ENCODE data around the gene MMP19. TPM values are rescaled to one million over a fixed set of nuclear protein-coding genes. Genes with fewer than 3 reads are reported as not detected.
A peak's percentile ranks its signal among the peaks of the same experiment; 100 is the strongest.
"Not testable (repeated sequence)": the region's sequence is repeated elsewhere in the genome, so short reads cannot be mapped to it uniquely, and the experiment has no call there.

Gene MMP19, protein sequence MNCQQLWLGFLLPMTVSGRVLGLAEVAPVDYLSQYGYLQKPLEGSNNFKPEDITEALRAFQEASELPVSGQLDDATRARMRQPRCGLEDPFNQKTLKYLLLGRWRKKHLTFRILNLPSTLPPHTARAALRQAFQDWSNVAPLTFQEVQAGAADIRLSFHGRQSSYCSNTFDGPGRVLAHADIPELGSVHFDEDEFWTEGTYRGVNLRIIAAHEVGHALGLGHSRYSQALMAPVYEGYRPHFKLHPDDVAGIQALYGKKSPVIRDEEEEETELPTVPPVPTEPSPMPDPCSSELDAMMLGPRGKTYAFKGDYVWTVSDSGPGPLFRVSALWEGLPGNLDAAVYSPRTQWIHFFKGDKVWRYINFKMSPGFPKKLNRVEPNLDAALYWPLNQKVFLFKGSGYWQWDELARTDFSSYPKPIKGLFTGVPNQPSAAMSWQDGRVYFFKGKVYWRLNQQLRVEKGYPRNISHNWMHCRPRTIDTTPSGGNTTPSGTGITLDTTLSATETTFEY
- total RNA-seq = 18.2 TPM

DNA sequence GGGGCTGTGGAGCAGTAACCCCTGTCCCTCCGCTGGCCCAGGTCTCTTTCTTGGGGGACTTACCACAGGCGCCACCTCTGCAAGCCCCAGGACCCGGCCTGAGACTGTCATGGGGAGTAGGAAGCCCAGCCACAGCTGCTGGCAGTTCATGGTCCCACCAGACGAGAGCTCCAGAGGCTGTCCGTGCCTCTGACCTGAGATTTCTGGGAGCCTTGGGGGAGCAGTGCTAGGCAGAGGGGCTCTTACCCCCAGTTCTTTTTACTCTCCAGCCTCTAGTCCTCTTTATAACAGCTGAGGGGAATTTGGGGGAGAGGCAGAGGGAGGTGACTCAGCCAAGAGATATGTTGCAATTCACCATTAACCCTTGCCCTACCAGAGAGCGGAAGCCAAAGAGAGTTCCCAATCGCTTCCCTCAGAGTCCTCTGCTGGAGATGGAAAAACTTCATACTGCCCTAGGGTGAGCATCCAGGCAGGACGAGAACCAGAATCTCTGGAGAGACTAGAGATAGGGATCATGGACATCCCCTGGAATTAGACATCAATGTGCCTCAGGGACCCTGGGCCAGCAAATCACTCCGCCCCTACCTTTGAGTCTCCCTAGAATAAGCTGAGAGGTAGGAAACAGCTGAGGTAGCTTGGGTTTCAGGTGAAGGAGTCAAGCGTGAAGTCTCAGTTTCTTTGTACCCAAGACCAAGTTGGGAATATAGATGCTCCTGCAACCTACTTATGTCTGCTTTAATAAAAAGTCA lies at the start of gene MMP19:
Gene MMP19 (minus strand): TSS at position 256 of the 749 bp plus-strand sequence. CDS start 106 bp downstream, at position 150.
- DNase-seq = peak; percentile 64

DNA sequence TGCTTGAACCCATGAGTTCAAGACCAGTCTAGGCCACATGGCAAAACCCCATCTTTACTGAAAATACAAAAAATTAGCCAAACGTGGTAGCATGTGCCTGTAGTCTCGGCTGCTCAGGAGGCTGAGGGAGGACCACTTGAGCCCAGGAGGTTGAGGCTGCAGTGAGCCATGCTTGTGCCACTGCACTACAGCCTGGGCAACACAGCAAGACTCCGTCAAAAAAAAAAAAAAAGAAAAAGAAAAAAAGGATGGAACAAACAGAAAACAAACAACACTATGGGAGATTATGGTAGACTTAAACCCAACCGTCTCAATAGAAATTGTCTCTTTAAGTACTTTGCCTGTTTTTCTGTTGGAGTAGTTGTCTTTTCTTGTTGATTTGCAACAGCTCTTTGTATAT lies 48.6 kb upstream of the MMP19 start:
- DNase-seq = no peak

DNA sequence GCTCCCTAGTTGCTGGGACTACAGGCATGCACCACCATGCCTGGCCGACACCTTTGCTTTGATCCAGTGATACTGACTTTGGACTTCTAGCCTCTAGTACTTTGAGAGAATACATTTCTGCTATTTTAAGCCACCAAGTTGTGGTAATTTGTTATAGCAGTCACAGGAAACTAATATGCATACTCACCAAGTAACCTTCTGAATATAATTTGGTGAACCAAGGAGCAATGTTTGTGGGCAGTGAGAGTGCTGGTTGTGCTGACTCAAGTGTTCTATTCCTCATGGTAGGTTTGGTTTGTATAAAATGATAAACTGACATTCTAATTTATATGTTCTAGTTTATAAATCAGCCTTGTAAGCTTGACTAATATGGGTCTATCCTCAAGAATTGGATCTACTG lies 42.4 kb upstream of the MMP19 start:
- no peak for DNase-seq

DNA sequence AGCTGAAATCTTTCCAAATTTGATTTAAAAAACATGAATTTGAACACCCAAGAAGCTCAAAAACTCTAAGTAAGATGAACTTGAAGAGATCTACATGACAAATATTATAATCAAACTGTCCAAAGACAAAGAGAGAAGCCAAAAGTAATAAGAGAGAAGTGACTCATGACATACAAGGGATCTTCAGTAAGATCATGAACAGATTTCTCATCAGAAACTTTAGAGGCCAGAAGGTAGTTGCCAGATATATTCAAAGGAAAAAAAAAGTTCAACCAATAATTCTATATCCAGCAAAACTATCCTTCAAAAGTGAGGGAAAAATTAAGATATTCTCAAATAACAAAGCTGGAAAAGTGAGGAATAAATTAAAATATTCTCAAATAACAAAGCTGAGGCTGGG lies 35.1 kb upstream of the MMP19 start:
- DNase-seq = no peak

DNA sequence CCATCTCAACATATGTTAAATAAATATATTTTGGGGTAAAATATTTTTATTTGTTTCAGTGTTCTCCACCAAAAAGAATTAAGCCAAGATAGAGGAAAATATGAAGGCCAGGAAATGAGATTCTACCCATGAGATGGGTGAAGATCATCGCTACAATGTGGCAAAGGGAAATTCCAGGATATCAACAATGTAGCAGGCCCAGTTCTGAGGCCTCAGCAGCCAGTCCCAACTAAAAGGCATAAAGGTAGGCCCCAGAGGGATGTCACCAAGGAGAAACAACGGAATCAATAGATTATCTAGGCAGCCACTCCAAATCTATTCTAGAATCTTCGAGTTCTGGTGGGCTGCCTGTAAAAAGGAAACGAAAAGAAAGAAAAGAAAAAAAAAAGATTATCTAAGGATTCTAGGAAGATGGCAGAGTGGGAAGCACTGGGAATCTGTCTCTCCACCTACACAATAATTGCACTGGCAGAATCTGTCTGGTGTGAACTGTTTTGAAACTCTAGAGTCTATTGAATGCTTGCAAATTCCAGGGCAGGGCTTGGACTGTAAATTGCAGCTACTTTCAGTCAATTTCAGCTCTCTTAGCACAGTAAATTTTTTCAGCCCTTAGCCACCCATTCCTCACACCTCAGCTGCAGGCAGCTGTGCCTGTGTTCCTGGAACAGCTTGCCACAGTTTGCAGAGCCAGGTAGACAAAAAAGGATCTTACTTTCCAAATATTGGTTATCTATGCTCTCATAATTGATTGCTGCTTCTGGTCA lies 33.1 kb upstream of the MMP19 start:
- no peak for DNase-seq

DNA sequence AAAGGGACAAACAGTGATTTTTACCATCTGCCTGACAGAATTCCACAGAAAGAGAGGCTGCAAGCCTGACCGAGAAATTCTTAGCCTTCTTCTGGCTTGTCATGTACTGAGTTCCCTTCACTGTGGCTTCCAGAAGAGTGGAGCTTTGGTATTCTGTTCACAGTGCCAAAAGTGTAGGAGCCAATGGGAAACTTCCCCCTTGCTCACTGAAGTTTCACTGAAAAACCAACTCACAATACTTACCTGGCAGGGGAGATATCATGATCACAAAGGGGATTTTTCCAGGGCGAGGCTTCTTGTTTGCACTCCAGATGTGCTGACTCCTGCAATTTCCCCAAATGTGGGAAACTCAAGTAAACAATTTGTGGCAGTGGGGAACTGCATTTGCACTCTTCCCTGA lies 31.7 kb upstream of the MMP19 start:
- DNase-seq = peak; percentile 52

DNA sequence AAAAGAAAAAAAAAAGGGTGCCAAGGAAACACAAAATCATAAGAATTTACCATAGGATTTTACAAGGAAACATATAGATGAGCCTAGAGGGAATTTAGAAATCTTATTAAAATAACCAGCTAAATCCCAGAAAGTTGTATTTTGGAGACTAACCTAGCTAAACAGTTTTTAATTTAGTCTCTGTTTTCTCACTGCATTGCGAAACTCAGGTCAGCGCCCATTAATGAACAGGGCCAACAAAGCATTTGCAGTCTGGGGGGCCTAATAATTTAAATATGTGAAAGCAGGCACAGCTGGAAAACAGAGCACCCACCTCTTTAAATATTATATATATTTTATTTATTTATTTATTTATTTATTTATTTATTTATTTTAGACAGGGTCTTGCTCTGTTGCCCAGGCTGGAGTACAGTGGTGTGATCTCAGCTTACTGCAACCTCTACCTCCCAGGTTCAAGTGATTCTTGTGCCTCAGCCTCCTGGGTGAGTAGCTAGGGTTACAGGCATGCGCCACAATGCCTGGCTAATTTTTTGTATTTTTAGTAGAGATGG lies 23.8 kb upstream of the MMP19 start:
- not testable (repeated sequence) for DNase-seq

DNA sequence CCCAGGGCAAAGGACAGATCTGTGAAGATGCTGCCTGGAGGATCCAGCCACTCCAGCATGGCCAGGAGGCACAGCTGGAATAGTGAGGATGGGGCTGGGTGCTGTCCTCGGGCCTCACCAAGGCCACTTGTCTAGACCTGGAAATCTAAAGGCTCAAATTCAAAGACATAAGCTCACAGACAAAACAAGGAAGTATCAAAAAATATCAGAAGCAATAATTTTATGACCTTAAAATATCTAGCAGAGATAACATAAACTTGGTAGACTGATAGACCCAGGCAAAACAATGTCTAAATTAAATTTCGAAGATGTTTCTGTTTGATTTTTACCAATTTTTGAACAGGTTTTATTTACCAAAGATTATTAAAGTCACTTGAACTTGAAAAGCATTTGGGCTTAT lies 22.6 kb upstream of the MMP19 start:
- no peak for DNase-seq

DNA sequence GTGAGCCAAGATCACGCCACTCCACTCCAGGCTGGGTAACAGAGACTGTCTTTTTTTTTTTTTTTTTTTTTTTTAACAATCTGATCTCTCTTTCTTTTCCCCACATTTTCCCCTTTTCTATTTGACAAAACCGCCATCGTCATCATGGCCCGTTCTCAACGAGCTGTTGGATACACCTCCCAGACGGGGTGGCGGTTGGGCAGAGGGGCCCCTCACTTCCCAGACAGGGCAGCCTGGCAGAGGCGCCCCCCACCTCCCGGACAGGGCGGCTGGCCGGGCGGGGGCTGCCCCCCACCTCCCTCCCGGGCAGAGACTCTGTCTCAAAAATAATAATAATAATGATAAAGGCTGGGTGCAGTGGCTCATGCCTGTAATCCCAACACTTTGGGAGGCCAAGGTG lies 20.2 kb upstream of the MMP19 start:
- DNase-seq = not testable (repeated sequence)

DNA sequence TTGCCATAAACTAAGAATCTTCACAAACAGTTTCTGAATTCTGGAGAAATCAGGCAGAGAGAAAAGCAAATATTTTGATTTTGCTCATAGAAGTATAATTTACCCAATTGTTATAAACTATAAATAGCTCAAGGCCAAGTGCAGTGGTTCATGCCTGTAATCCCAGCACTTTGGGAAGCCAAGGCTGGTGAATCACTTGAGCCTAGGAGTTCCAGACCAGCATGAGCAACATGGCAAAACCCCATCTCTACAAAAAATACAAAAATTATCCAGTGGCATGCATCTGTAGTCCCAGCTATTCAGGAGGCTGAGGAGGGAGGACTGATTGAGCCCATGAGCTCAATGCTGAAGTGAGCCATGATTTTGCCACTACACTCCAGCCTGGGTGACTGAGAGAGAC lies 19.6 kb upstream of the MMP19 start:
- DNase-seq = no peak

DNA sequence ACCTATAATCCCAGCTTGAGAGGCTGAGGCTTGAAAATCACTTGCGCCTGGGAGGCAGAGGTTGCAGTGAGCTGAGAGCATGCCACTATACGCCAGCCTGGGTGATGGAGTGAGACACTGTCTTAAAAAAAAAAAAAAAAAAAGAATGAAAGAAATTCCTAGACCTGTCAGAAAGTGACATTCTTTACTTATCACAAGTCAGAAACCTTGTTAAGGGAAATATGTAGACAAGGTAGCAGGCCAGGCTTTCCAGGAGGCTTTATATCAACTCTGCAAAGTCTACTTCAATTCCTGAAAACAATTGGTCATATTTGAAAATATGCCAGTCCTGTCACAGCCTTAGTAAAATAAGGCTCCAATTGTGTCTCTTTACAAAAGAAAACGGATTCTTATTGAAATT lies 19.1 kb upstream of the MMP19 start:
- DNase-seq = no peak

DNA sequence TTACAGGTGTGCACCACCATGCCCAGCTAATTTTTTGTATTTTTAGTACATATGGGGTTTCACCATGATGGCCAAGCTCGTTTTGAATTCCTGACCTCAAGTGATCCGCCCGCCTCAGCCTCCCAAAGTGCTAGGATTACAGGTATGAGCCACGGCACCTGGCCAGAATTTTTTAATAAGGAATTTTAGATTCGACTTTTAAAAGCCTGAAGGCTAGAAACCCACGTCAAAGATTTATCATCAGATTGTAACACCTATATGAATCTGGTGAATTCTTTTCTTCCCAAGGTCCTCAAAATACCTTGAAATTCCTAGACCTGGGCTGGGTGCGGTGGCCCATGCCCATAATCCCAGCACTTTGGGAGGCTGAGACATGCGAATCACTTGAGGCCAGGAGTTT lies 18.7 kb upstream of the MMP19 start:
- no peak for DNase-seq

DNA sequence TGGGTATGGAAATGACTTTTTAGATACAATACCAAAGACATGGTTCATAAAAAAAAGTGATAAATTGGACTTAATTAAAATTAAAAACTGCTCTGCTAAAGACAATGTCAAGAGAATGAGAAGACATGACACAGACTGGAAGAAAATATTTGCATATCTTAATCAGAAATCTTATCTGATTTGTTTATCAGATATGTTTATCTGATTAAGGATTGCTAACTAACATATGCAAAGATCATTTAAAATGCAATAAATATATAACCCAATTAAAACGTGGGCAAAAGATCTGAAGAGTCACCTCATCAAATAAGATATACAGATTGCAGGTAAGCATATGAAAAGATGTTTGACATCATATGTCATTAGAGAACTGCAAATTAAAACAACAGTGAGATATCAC lies 10.0 kb upstream of the MMP19 start:
- DNase-seq = no peak

DNA sequence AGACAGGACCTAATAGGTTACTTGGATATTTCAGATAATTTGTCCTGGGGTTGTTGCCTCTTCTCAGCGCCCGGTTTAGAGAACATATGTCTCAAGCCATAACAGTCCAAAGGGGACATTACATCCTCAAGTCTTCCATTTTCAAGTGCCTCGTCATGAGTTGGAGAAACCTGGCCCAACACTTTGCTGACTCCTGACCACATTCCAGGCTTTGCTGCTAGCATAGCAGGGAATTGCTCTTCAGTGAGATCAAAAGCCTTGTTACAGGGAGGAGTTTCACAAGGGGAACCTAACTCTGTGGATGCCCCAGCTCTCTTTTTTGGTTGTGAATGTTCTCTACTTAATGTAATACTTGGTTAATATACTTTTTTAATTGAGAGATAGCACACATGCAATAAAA lies 8.2 kb upstream of the MMP19 start:
- DNase-seq = no peak

DNA sequence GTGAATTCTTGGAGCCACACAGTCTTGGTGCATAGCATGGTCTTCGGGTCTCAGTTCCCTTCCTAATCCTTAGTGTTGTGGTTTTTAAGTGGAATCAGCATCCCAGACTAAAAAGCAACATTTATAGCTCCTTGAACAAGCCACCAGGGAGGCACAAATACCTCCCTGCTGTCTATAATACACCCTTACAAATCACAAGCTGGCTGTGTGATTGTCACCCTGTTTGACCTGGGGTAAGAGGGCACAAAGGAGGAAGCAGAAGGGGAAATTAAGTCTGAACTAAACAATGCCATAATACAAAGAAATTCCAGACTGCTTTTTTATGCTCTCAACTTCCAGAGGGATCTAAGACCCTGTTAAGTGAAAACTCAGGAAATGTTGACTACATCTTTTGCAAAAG lies 7.7 kb upstream of the MMP19 start:
- DNase-seq = no peak

DNA sequence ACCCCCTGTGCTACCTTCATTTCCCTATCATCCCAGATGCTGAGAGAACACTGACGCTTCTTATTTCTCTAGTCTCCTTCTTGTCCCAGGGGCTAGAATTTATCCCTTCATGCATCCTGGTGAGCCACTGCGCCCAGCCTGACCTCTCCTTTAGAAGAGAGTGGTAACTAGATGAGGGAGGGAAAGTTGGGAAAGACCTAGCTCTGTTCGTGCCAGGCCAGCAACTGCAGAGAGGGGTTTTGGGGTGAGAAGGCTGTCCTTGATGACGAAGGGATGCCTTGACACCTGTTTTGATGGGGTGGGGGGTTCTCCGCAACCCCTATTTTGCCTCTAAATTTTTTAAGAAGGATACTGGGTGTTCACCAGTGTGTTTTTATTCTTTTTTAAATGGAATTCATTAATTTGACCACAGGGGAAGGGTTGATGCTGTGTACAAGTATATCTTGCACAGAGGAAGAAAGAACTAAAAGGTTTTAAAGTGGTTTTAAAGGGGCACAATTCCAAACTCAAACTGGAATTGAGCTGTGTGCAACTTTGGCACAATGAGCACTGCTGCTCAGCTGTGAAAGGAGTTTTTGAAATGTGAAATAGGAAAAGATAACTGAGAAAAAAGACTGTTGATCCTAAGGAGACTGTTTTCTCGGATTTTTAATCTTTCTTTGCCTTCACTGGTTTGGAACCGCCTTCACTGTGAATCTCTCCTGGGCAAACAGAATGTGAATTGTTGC lies 7.0 kb upstream of the MMP19 start:
- no peak for DNase-seq

DNA sequence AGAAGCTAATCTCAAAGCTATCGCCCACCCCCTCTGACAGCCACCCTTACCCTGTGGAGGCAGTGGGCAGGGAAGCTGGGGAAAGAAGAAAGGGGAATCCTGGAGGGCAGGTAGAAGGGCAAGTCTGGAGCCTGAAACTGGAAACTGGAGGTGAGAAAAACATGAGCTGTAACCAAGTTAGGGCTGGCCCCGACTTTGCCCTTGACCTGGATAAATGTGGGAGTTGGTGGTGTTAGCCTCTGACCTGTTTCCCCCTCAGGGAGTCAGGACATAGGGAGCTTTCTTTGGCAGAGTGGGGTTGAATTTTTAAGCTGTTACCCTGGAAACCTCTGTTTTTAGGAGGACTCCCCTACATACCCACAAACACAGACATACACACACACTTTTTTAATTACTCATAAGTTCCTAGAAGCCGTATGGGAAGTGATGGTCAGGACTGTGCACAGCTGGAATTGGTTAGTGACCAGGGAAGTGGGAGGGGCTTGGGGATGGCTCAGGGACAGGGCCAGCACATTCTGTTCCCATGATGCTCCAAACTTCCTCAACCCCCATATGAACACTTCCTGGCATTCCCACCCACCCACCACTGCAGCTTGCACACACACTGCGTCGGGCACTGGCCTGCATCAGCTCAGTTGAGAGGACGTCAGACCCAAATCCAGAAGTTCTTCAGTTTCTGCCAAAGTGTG lies 5.0 kb upstream of the MMP19 start:
- DNase-seq = peak; percentile 99

DNA sequence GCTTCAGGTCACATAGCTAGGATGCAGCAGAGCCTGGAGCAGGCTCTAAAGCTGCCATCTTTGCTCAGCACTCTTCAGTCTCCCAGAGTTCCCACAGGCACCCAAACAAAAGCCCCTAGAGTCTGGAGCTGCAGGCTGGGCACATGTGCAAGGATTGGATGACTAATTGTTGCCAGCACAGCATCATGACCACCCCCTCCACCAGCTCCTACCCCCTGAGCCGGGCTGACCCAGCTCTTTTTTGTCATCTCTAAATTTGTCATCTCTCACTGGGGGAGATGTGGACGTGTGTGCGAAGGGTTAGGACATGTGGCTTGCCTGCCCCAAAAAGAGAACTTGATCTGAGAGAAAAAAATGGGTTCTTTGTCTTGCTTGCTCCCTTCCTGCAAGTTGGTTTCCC lies 4.3 kb upstream of the MMP19 start:
- peak; percentile 30 for DNase-seq

DNA sequence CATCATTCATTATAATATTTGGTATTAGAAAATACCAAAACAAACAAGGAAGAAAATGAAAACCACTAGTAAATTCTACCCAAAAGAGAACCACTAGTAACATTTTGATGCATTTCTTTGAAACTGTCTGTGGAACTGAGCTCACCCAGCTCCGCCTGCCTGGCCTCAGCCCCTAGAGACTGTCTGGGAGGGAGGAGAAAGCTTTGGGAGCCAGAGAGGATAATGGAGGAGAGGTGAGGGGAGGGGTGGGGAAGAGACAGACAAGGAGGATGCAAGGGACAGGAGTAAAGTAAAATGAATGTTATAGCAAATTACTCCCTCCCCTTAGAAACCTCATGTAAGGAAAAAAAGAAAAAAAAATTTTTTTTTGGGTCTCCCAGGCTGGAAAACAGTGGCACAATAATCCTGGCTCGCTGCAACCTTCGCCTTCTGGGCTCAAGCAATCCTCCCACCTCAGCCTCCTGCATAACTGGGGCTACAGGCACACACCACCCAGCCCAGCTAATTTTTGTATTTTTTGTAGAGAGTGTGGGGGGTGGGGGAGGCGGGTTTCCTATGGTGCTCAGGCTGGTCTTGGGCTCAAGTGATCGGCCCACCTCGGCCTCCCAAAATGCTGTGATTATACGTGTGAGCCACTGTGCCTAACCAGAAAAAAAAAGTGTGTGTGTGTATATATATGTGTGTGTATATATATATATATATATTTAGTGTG lies 3.2 kb upstream of the MMP19 start:
- DNase-seq = peak; percentile 19

DNA sequence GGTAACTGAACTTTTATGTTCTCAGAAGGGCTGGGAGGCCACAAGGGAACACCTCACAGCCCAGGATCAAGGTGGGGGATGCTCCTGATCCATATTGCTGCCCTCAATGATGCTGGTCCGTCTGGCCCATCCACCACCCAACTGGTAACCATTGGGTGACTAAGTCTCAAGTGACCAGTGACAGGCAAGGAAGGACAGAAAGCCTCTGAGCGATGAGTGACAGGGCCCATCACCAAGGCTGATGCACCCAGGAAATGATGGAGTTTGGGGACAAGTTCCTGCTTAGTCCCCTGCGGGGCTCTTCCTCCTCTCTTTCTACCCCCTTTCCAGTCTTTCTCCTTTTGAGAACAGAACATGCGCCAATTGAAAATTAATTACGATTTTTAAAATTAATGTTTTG lies 2.6 kb upstream of the MMP19 start:
- no peak for DNase-seq

DNA sequence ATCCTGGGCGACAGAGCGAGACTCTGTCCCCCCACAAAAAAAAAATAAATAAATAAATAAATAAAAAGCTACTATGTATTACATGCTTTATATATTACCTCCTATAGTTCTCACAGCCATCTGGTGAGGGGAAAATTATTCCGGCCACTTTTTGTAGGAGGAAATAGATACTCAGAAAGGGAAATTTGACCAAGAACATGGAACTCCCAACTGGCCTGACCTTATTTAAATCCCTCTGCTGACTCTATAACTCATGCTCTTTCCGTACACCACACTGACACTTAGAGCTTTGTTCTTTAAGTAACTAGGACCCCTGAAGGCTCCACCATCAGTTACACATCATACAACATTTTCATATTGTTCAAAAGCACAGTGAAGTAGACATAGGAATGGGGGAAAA lies 2.2 kb upstream of the MMP19 start:
- DNase-seq = no peak
